H1 (cell line): ENCODE results near the gene ATCAY. TPM values are rescaled to one million over a fixed set of nuclear protein-coding genes. Genes with fewer than 3 reads are reported as not detected.
"Not testable (repeated sequence)": the region's sequence is repeated elsewhere in the genome, so short reads cannot be mapped to it uniquely, and the experiment has no call there.

Experiments
- CTCF ChIA-PET: fragments of 300-600 bp; sonication (Branson Sonifier 250); formaldehyde crosslinking; loops from one replicate; lab custom pipeline; 2021; ENCODE audit not compliant: partially characterized antibody; lab: Charles Lee
- POLR2A ChIA-PET: fragments of 300-600 bp; sonication (Branson Sonifier 250); formaldehyde crosslinking; loops from one replicate; lab custom pipeline; 2021; ENCODE audit warnings: inconsistent platforms; ENCODE audit not compliant: partially characterized antibody; lab: Charles Lee
- DNase-seq, 2 experiments: peaks; one replicate each; pipeline versions ENCODE4 v3.0.0 to v3.0.0-alpha.2; 2010 to 2022; ENCODE audit warnings: low spot score in 2 of 2, low read depth in 1 of 2, mixed read lengths in 1 of 2
- FAIRE-seq: peaks from 2 replicates; lab custom pipeline; 2011; peaks lifted over from hg19 to GRCh38; lab: Jason Lieb, UNC
- H2AFZ ChIP-seq: 2 replicates; pipeline ENCODE4 v1.8.1; 2012; ENCODE audit warnings: low read length, inconsistent platforms
- H2AK5ac ChIP-seq: 2 replicates; pipeline ENCODE4 v1.6.1; 2013; ENCODE audit warnings: low read depth, low read length
- H2BK120ac ChIP-seq: replicated peaks from 2 replicates; pipeline ENCODE3; 2013; ENCODE audit warnings: low read depth, low read length, inconsistent platforms
- H2BK12ac ChIP-seq: 2 replicates; pipeline ENCODE4 v1.6.1; 2013; ENCODE audit warnings: low read depth, low read length
- H2BK15ac ChIP-seq: 2 replicates; pipeline ENCODE4 v1.6.1; 2013; ENCODE audit warnings: low read length
- H2BK20ac ChIP-seq: 2 replicates; pipeline ENCODE4 v1.6.1; 2013; ENCODE audit warnings: low read length
- H2BK5ac ChIP-seq: 2 replicates; pipeline ENCODE4 v1.6.1; 2013; ENCODE audit warnings: low read depth, low read length
- H3K14ac ChIP-seq: 2 replicates; pipeline ENCODE4 v1.6.1; 2013; ENCODE audit warnings: inconsistent platforms; ENCODE audit not compliant: insufficient read length
- H3K18ac ChIP-seq: 2 replicates; pipeline ENCODE4 v1.6.1; 2013; ENCODE audit warnings: low read length; ENCODE audit errors: extremely low read depth
- H3K23ac ChIP-seq: 2 replicates; pipeline ENCODE4 v1.6.1; 2013; ENCODE audit warnings: inconsistent platforms; ENCODE audit not compliant: insufficient read length
- H3K23me2 ChIP-seq: 2 replicates; pipeline ENCODE4 v1.6.1; 2013; ENCODE audit warnings: low read depth, low read length
- H3K27ac ChIP-seq: 2 replicates; pipeline ENCODE4 v1.6.1; 2011; ENCODE audit warnings: low read depth, low read length, inconsistent platforms
- H3K27me3 ChIP-seq, 4 experiments: replicated peaks in 1 of 4; 1 replicate in 1 of 4; 2 replicates in 3 of 4; pipeline versions ENCODE4 v1.6.1 to v1.8.1; 2011 to 2013; ENCODE audit warnings: low read length in 3 of 4, mild to moderate bottlenecking in 3 of 4, inconsistent platforms in 2 of 4, mixed read lengths in 2 of 4, moderate library complexity in 1 of 4; ENCODE audit not compliant: control insufficient read depth in 3 of 4, insufficient read depth in 3 of 4; ENCODE audit errors: extremely low read depth in 1 of 4
- H3K36me3 ChIP-seq, 4 experiments: 2 replicates each; pipeline versions ENCODE4 v1.6.1 to v1.8.1; 2011 to 2013; ENCODE audit warnings: mild to moderate bottlenecking in 4 of 4, low read length in 3 of 4, moderate library complexity in 2 of 4, control low read depth in 1 of 4, inconsistent platforms in 1 of 4; ENCODE audit not compliant: insufficient read depth in 4 of 4, control insufficient read depth in 2 of 4
- H3K4ac ChIP-seq: replicated peaks from 2 replicates; pipeline ENCODE3; 2013; ENCODE audit warnings: low read length, low read depth, mixed read lengths, inconsistent platforms; ENCODE audit not compliant: insufficient read length
- H3K4me1 ChIP-seq, 4 experiments: replicated peaks in 1 of 4; 1 replicate in 1 of 4; 2 replicates in 3 of 4; pipeline versions ENCODE4 v1.6.1 to v1.8.1; 2011 to 2013; ENCODE audit warnings: low read length in 3 of 4, inconsistent platforms in 2 of 4, mixed read lengths in 1 of 4; ENCODE audit not compliant: insufficient read depth in 4 of 4, control insufficient read depth in 3 of 4
- H3K4me2 ChIP-seq, 2 experiments: 2 replicates each; pipeline versions ENCODE4 v1.6.1 to v1.8.1; 2011 to 2013; ENCODE audit warnings: low read depth in 2 of 2, low read length in 2 of 2, control low read depth in 1 of 2, inconsistent platforms in 1 of 2, mild to moderate bottlenecking in 1 of 2; ENCODE audit not compliant: insufficient read depth in 1 of 2
- H3K4me3 ChIP-seq, 4 experiments: fragments of 200-600, 300-600 bp in 1 of 4; sonication (generic), shearing (Covaris generic), sonication (Bioruptor Twin) in 1 of 4; 2 replicates each; pipeline versions ENCODE4 v1.5.1 to v1.8.1; 2011 to 2016; ENCODE audit warnings: low read length in 4 of 4, low read depth in 3 of 4, control low read depth in 2 of 4, inconsistent platforms in 2 of 4, mild to moderate bottlenecking in 2 of 4, mixed read lengths in 1 of 4, moderate library complexity in 1 of 4; ENCODE audit not compliant: insufficient read depth in 2 of 4; ENCODE audit errors: extremely low read depth in 1 of 4
- H3K56ac ChIP-seq: replicated peaks from 2 replicates; pipeline ENCODE3; 2013; ENCODE audit warnings: low read depth, mild to moderate bottlenecking, mixed read lengths, low read length, inconsistent platforms; ENCODE audit not compliant: insufficient read length
- H3K79me1 ChIP-seq: 2 replicates; pipeline ENCODE4 v1.6.1; 2013; ENCODE audit warnings: low read depth, low read length, control low read depth
- H3K79me2 ChIP-seq, 2 experiments: 2 replicates each; pipeline versions ENCODE4 v1.6.1 to v1.8.1; 2012 to 2013; ENCODE audit warnings: low read length in 2 of 2, mild to moderate bottlenecking in 2 of 2, inconsistent platforms in 1 of 2; ENCODE audit not compliant: insufficient read depth in 2 of 2, control insufficient read depth in 1 of 2
- H3K9ac ChIP-seq, 4 experiments: replicated peaks in 1 of 4; 1 replicate in 1 of 4; 2 replicates in 3 of 4; pipeline versions ENCODE4 v1.6.1 to v1.8.1; 2011 to 2013; ENCODE audit warnings: low read depth in 3 of 4, low read length in 3 of 4, control low read depth in 2 of 4, mild to moderate bottlenecking in 2 of 4, moderate library complexity in 2 of 4, inconsistent platforms in 1 of 4; ENCODE audit errors: extremely low read depth in 1 of 4
- H3K9me3 ChIP-seq, 2 experiments: 2 replicates each; pipeline versions ENCODE4 v1.6.1 to v1.8.1; 2012 to 2013; ENCODE audit warnings: mild to moderate bottlenecking in 2 of 2, moderate library complexity in 2 of 2, control low read depth in 1 of 2, inconsistent platforms in 1 of 2, low read depth in 1 of 2, low read length in 1 of 2, mixed read lengths in 1 of 2; ENCODE audit not compliant: insufficient read depth in 2 of 2
- H4K20me1 ChIP-seq, 2 experiments: replicated peaks in 1 of 2; 2 replicates each; pipeline versions ENCODE3 to v1.8.1; 2011 to 2013; ENCODE audit warnings: inconsistent platforms in 2 of 2, low read length in 2 of 2, mild to moderate bottlenecking in 1 of 2; ENCODE audit not compliant: insufficient read depth in 2 of 2, control insufficient read depth in 1 of 2
- H4K5ac ChIP-seq: 2 replicates; pipeline ENCODE4 v1.6.1; 2013; ENCODE audit warnings: low read length, low read depth, mixed read lengths, inconsistent platforms; ENCODE audit not compliant: insufficient read length
- H4K8ac ChIP-seq: 2 replicates; pipeline ENCODE4 v1.8.0; 2013; ENCODE audit warnings: mild to moderate bottlenecking, moderate library complexity, low read length, inconsistent platforms; ENCODE audit not compliant: insufficient read depth; ENCODE audit errors: extremely low read depth
- H4K91ac ChIP-seq: replicated peaks from 2 replicates; pipeline ENCODE3; 2013; ENCODE audit warnings: low read length, mixed read lengths, inconsistent platforms; ENCODE audit not compliant: insufficient read length
- WGBS, 2 experiments: shearing (Covaris generic) in 1 of 2; methylation state at CpG; one replicate each; pipeline versions ENCODE4 v1.1.6 to v1.1.7; 2013 to 2015; ENCODE audit warnings: low lambda C conversion rate in 2 of 2, mixed read lengths in 2 of 2, inconsistent platforms in 1 of 2, low coverage in 1 of 2, missing lambda C conversion rate in 1 of 2; ENCODE audit not compliant: insufficient replicate concordance in 2 of 2, insufficient coverage in 1 of 2, insufficient read length in 1 of 2; ENCODE audit errors: extremely low coverage in 1 of 2, missing lambda C conversion rate in 1 of 2; 5-methylcytosine and 5-hydroxymethylcytosine counted together
- polyA plus RNA-seq, 7 experiments: library from polyadenylated mRNA; depleted of rRNA in 3 of 7; stranded (reverse) in 5 of 7; unstranded in 2 of 7; fragments of >200 nt in 5 of 7; fragments of 200-250 nt in 2 of 7; gene quantifications; 1 replicate in 5 of 7; 2 replicates in 1 of 7; 4 replicates in 1 of 7; pipeline versions ENCODE4 v1.2.1 to v1.2.3, GENCODE V29; 2011 to 2013; ENCODE audit warnings: missing spikeins in 2 of 7, mixed read lengths in 2 of 7
- total RNA-seq: library from RNA; stranded (reverse); fragmentation: NEBNext Ultra II Directional; extraction: Animal tissue kit (Norgen Biotek cat#: 25700); gene quantifications from 2 replicates; pipeline ENCODE4 v1.2.1, GENCODE V29; 2021

The ATCAY gene
- total and polyA plus RNA-seq, 2 of the 8 experiments (the other 6 are each of a cell fraction or from before 2014, with no cell fraction given), result 24.4 to 33.8 TPM

- POLR2A ChIA-PET, result interaction anchor here (0.6 to 24.8 kb wide), 9 partner anchors 9 to 185 kb away, joined by 3 to 870 read pairs (median 19); partner anchors contain the start of genes ATCAY, CREB3L3, EEF2 and NMRK2
- FAIRE-seq, H2BK12ac ChIP-seq, H3K23me2 ChIP-seq, H3K14ac ChIP-seq, H4K5ac ChIP-seq, H2BK20ac ChIP-seq, H3K4ac ChIP-seq, H3K23ac ChIP-seq, H2AK5ac ChIP-seq, H2BK15ac ChIP-seq, H4K8ac ChIP-seq, H2BK120ac ChIP-seq, H3K56ac ChIP-seq, H4K91ac ChIP-seq, H3K79me1 ChIP-seq, H3K18ac ChIP-seq, H3K27me3 ChIP-seq, DNase-seq, H2AFZ ChIP-seq, H3K9ac ChIP-seq, H2BK5ac ChIP-seq, H3K9me3 ChIP-seq, H3K4me3 ChIP-seq: not testable (repeated sequence)
- Histone ChIP-seq H3K36me3 (peaks cover 18 to 41% (median 29%) of the 10 kb centered on the region in 4 experiments), H3K27ac (peak overlapping the region; percentile 69; the same call in 1 of the 2 replicates), H4K20me1 (peaks cover 15 to 27% of the 10 kb centered on the region in 2 experiments), H3K79me2 (peaks cover 8 to 42% of the 10 kb centered on the region in 2 experiments; a peak in 3 of 4 replicates), H3K4me1 (peaks cover 2 to 17% (median 6%) of the 10 kb centered on the region in 4 experiments; a peak in 6 of 7 replicates), H3K4me2 (peak overlapping the region; percentile 19 to 88; a peak in 2 of 4 replicates)
- CTCF ChIA-PET, result interaction anchor here (1.1 to 1.8 kb wide), 5 partner anchors 17 to 87 kb away, joined by 3 to 8 read pairs (median 7); partner anchors contain the start of genes ATCAY, EEF2 and NMRK2
- WGBS, 2 experiments, result 95% methylated on average over 12 of the region's 12 CpGs; no CpG with 5 or more reads in 1 of the 2 experiments
These were observed 87.5 kb downstream of the ATCAY start for GRCh38 chr19:3967983-3968382.
